ENCODE measurements around the gene MAP7D2. TPM values are rescaled to one million over a fixed set of nuclear protein-coding genes. Genes with fewer than 3 reads are reported as not detected.

MAP7D2 gene
- total and polyA plus RNA-seq, 2 of the 4 experiments (the other 2 are of a cell fraction) = 0.18 to 0.19 TPM

- H3K27ac ChIP-seq (ENCODE audit: insufficient read depth, low read length) = no peak overlapping the region
- peak; percentile 93 for ATAC-seq (ENCODE audit: low read depth)
- 50% methylated on average over 2 of the region's 8 CpGs; no CpG with 5 or more reads in 1 of the 2 experiments for WGBS, 2 experiments (ENCODE audit: extremely low coverage in 2 of 2, insufficient read length in 1 of 2)
- TF ChIP-seq NFE2L2 (IDR thresholded peaks at IDR 0.05; ENCODE audit: low read depth, low read length) (peak; percentile 44; the same call in 1 of the 2 replicates), SMC3 (IDR thresholded peaks at IDR 0.05; ENCODE audit: low read depth, low read length) (no peak), BHLHE40 (IDR thresholded peaks at IDR 0.05; ENCODE audit: low read depth, low read length) (no peak), POLR2A (IDR thresholded peaks at IDR 0.05; ENCODE audit: low read depth, low read length) (no peak), MAZ (IDR thresholded peaks at IDR 0.05; ENCODE audit: borderline replicate concordance, low read depth, low read length) (no peak), RAD21 (IDR thresholded peaks at IDR 0.05; ENCODE audit: low read length) (no peak), CTCF (conservative IDR thresholded peaks at IDR 0.05; ENCODE audit: low read depth, low read length) (no peak), FOS (IDR thresholded peaks at IDR 0.05; ENCODE audit: low read depth, low read length) (peak; percentile 65), RCOR1 (IDR thresholded peaks at IDR 0.05; ENCODE audit: insufficient replicate concordance, low read length) (no peak), USF2 (IDR thresholded peaks at IDR 0.05; ENCODE audit: low read depth, low read length) (no peak), RFX5 (IDR thresholded peaks at IDR 0.05; ENCODE audit: low read depth, low read length) (no peak), MXI1 (IDR thresholded peaks at IDR 0.05; ENCODE audit: borderline replicate concordance, low read depth, low read length) (no peak)
- TF ChIP-seq, protein P1, sequence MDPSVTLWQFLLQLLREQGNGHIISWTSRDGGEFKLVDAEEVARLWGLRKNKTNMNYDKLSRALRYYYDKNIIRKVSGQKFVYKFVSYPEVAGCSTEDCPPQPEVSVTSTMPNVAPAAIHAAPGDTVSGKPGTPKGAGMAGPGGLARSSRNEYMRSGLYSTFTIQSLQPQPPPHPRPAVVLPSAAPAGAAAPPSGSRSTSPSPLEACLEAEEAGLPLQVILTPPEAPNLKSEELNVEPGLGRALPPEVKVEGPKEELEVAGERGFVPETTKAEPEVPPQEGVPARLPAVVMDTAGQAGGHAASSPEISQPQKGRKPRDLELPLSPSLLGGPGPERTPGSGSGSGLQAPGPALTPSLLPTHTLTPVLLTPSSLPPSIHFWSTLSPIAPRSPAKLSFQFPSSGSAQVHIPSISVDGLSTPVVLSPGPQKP (IDR thresholded peaks at IDR 0.05; ENCODE audit: borderline replicate concordance, low read depth, low read length) = no peak
Observed at GRCh38 chrX:20067709-20068561, 48.8 kb downstream of the MAP7D2 start.

More at GRCh38 chrX:20067709-20068561, 48.8 kb downstream of the MAP7D2 start:
- Histone ChIP-seq H2AFZ (replicated peaks; ENCODE audit: low read length, poor library complexity) (peak overlapping the region; percentile 54), H2BK20ac (ENCODE audit: low read depth, low read length) (no peak overlapping the region), H4K91ac (ENCODE audit: insufficient read depth, low read depth, low read length) (no peak overlapping the region), H3K56ac (ENCODE audit: extremely low read depth, insufficient read depth, low read length) (no peak overlapping the region), H2AK9ac (replicated peaks; ENCODE audit: low read depth, low read length, poor library complexity) (no peak overlapping the region), H3K4ac (ENCODE audit: low read depth, low read length) (no peak overlapping the region), H3K79me1 (ENCODE audit: low read depth in 1 of 2, low read length in 2 of 2) (no peaks in the 10 kb centered on the region), H4K20me1 (ENCODE audit: insufficient read depth, low read length) (0 out of 2 replicates have a peak, but pooled peaks cover 3% of the 10 kb centered on the region), H3K4me1 (ENCODE audit: control insufficient read depth, insufficient read depth, low read length) (peaks cover 2% of the 10 kb centered on the region), H3K27me3 (ENCODE audit: control insufficient read depth, insufficient read depth, low read length) (peaks cover 9% of the 10 kb centered on the region), H2BK5ac (ENCODE audit: low read depth, low read length, poor library complexity, severe bottlenecking) (no peak overlapping the region), H2BK120ac (ENCODE audit: low read depth, low read length) (peak overlapping the region; percentile 9; the same call in 1 of the 2 replicates), H3K36me3 (ENCODE audit: control insufficient read depth, insufficient read depth, low read length) (no peaks in the 10 kb centered on the region), H3K18ac (ENCODE audit: low read depth, low read length) (no peak overlapping the region), H4K5ac (ENCODE audit: low read depth, low read length) (no peak overlapping the region), H3K4me2 (ENCODE audit: low read depth, low read length) (peak overlapping the region; percentile 45; the same call in 1 of the 2 replicates), H4K8ac (ENCODE audit: low read depth in 2 of 2, low read length in 2 of 2) (no peak overlapping the region), H3K9me1 (ENCODE audit: insufficient read depth, low read length) (0 out of 2 replicates have a peak, but pooled peaks cover 3% of the 10 kb centered on the region), H2AK5ac (ENCODE audit: low read depth, low read length) (no peak overlapping the region), H3K9me3 (ENCODE audit: control insufficient read depth, insufficient read depth, low read length) (no peaks in the 10 kb centered on the region), H3K23ac (ENCODE audit: low read depth, low read length) (no peak overlapping the region), H3K9ac (ENCODE audit: low read depth, low read length) (no peak overlapping the region), H2BK15ac (ENCODE audit: low read depth, low read length) (no peak overlapping the region), H3K4me3 (ENCODE audit: insufficient read depth, low read depth, low read length) (no peak overlapping the region), H3K14ac (replicated peaks; ENCODE audit: low read depth, low read length) (no peak overlapping the region)
- no TSS peak for BruUV-seq (replicated peaks)
- intact Hi-C loops (cut with micrococcal nuclease) (loop anchor here (1.0 to 10.0 kb wide), 5 partner anchors 77 to 693 kb away; partner anchors contain the start of gene BCLAF3), dilution Hi-C loops (cut with HindIII; ENCODE audit: low sequenced_read_pairs, unreplicated experiment) (no loop called here), in situ Hi-C loops (cut with MboI; ENCODE audit: low sequenced_read_pairs) (loop anchor here (25.0 kb wide), 1 partner anchor 681 kb away; no protein-coding TSS in a partner anchor)
- ChIA-PET CTCF (interaction anchor here (1.0 to 2.2 kb wide), 2 partner anchors 9 to 163 kb away, joined by 3 to 6 read pairs; no protein-coding TSS in a partner anchor), POLR2A (ENCODE audit: unreplicated experiment) (no interaction called here)
- peak; percentile 88 for DNase-seq

Data from IMR-90 (cell line).